M059J (cell line): ENCODE measurements around the gene GPR155. TPM values are rescaled to one million over a fixed set of nuclear protein-coding genes. Genes with fewer than 3 reads are reported as not detected.
"Not testable (repeated sequence)": the region's sequence is repeated elsewhere in the genome, so short reads cannot be mapped to it uniquely, and the experiment has no call there.

Source experiments
- DNase-seq: peaks from one replicate; pipeline ENCODE4 v3.0.0-alpha.2; 2012; ENCODE audit warnings: low read depth
- total RNA-seq: library from RNA; depleted of rRNA; stranded (reverse); fragments of >200 nt; shearing (Covaris generic); gene quantifications from 2 replicates; pipeline ENCODE4 v1.2.3, GENCODE V29; 2014

The GPR155 gene
- total RNA-seq, 1 experiment from 2014 or later = 2.5 TPM

GRCh38 chr2:174490051-174490450, 3.2 kb upstream of the GPR155 start:
- DNase-seq = no peak

GRCh38 chr2:174489520-174489919, 2.7 kb upstream of the GPR155 start:
- DNase-seq = not testable (repeated sequence)

GRCh38 chr2:174487820-174488162, 962 bp upstream of the GPR155 start:
- DNase-seq = no peak

GRCh38 chr2:174487108-174487819, 435 bp upstream of the GPR155 start:
- DNase-seq = peak; percentile 95

- DNase-seq = peak; percentile 29
Observed at GRCh38 chr2:174485788-174486562, 854 bp downstream of the GPR155 start.

- not testable (repeated sequence) for DNase-seq
Observed at GRCh38 chr2:174485045-174485444, 1.8 kb downstream of the GPR155 start.

- DNase-seq = no peak
Observed at GRCh38 chr2:174484573-174484972, 2.3 kb downstream of the GPR155 start.

GRCh38 chr2:174482854-174483253, 4.0 kb downstream of the GPR155 start:
- no peak for DNase-seq

- DNase-seq = no peak
Observed at GRCh38 chr2:174477759-174478158, 9.1 kb downstream of the GPR155 start.

- peak; percentile 44 for DNase-seq
Observed at GRCh38 chr2:174473796-174474195, 13.0 kb downstream of the GPR155 start.

GRCh38 chr2:174465327-174465726, 21.5 kb downstream of the GPR155 start:
- peak; percentile 11 for DNase-seq

GRCh38 chr2:174461221-174461620, 25.6 kb downstream of the GPR155 start:
- DNase-seq = no peak

- DNase-seq = no peak
Observed at GRCh38 chr2:174454566-174454965, 32.3 kb downstream of the GPR155 start.

GRCh38 chr2:174450021-174450816, 36.6 kb downstream of the GPR155 start:
- no peak for DNase-seq

- DNase-seq = no peak
Observed at GRCh38 chr2:174449033-174449432, 37.8 kb downstream of the GPR155 start.

GRCh38 chr2:174446531-174446930, 40.3 kb downstream of the GPR155 start:
- no peak for DNase-seq

- no peak for DNase-seq
Observed at GRCh38 chr2:174445248-174445647, 41.6 kb downstream of the GPR155 start.

- DNase-seq = no peak
Observed at GRCh38 chr2:174444761-174445160, 42.1 kb downstream of the GPR155 start.

GRCh38 chr2:174442546-174443510, 44.0 kb downstream of the GPR155 start:
- DNase-seq = peak; percentile 82

GRCh38 chr2:174439950-174440349, 46.9 kb downstream of the GPR155 start:
- no peak for DNase-seq

GRCh38 chr2:174439323-174439722, 47.5 kb downstream of the GPR155 start:
- no peak for DNase-seq
